GM18505 (cell line): ENCODE data around the gene GRAMD2A.

ENCODE experiments used
- ATAC-seq: cut with Tn5 transposase; IDR thresholded peaks from one replicate; pipeline ENCODE4 v1.9.1; 2021; ENCODE audit not compliant: unreplicated experiment
- POLR2A ChIP-seq: IDR thresholded peaks from 4 replicates; pipeline ENCODE4 v1.6.1; 2011; ENCODE audit warnings: borderline replicate concordance; ENCODE audit not compliant: insufficient read depth, insufficient read length; ENCODE audit errors: extremely low read depth

GRAMD2A gene

DNA sequence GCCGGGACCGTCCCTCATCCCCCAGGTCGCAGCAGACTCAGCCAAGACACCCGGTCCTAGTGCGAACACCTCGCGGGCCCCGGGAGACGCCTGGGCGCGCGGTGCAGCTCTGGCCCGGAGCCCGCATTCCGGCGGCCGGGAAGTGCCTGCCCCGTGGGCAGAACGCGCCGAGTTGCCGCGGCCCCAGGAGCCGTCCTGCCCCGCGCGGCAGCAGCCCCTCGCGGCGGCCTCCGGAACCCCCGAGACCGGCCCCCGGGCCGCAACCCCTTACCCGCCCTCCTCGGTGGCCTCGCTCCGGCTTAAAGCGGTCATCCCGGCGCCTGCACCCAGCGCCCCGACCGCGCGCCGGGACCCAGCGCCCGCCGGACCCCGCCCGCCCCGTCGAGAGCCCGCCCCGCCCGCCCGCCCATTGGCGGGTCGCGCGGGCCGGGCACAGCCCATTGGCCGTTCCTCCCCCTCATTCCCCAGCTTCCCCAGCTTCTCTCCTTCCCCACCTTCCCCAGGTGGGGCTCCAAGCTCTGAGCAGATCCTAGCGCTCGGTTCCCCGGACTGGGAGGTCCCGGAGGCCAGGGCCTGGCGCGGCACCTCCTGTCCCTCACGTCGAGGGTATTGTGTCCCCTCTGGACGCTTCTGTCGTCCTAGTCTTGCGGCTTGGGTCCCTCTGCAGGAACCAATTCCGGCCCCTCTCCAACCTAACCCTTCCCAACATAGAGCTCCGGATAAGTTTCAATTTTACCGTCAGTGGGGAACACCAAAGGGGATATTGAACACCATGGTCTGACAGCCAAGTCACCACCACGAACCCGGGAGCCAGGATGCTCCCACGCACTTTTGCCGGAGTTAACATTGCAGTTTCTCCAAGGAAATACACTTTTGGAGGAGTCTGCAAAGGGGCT is at the start of gene GRAMD2A:
Gene GRAMD2A (minus strand): TSS at position 328 of the 896 bp plus-strand sequence.
- no peak for TF ChIP-seq POLR2A

DNA sequence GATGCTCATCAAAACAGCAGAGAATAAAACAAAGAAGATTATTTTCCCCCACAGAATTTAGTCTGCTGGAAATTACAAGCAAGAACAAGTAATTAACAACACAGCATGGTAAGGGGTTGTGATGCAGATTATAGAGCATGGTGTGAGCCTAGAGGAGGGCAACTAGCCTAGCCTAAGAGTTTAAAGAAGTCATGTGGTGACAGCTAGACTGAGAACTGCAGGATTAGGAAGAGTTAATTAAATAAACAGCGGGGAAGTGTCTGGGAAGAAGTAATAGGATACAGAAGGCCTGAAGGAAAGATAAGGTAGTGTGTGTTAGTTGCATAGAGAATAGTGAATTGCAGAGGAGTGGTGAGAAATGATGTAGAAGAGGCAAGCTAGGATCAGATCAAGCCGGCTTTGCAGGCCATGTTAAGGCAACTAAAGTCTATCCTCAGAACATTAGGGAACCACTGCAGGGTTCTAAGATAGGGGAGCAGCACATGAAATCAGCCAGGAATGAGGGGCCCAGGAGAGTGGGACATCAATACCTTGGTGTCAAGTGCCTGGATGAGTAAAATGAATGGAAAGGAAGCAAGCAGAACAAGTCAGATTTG is 45.3 kb upstream of the GRAMD2A start:
- no peak for ATAC-seq
- TF ChIP-seq POLR2A = no peak

More for the DNA sequence above, at the start of gene GRAMD2A:
- ATAC-seq = peak; percentile 37

DNA sequence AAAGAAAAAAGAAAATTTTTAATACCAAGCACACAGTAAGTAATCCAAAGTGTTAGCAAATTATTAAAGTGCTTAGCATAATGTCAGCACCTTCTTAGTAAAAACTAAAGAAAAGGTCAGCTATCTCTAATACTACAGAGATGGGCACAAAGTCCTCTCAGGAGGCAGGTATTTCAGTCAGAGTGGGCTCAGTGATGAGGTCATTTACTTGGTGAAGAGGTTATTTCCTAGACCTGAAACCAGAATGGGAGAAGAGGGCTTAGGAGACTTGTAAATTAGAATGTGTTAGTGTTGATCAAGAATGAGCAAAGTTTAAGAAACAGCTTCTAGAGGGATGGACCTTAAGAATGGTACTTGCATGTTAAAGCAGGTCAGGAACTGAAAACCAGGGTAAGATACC is 42.1 kb upstream of the GRAMD2A start:
- no peak for ATAC-seq
- TF ChIP-seq POLR2A = no peak

DNA sequence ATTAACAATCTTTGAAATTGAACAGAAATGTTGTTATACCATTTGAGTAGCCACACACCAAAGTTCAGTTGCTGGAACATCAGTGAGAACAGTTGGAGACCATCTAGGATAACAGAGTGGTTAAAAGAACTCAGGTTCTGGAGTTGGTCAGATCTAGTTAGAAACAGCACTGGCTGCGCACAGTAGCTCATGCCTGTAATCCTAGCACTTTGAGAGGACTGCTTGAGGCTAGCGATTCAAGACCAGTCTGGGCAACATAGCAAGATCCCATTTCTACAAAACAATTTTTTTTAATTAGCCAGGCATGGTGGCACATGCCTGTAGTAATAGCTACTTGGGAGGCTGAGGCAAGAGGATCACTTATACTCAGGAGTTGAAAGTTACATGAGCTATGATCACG is 41.0 kb upstream of the GRAMD2A start:
- ATAC-seq = no peak
- TF ChIP-seq POLR2A = no peak

DNA sequence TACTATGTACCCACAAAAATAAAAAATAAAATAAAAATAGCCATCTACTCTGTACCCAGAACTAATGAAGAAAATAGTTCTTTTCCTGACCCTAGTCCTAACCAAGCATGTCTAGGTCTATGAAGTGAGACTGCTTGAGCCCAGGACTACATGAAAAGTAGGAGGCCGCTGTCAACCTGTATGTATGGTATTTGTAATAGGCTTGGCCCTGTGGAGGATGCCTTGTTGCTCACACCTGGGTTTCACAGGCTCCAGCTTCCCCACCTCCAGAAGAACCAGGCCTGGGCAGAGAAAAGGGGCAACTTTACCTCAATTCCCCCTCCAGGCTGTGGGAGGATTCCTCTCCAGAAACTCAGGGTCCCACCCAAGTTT is 40.3 kb upstream of the GRAMD2A start:
- no peak for TF ChIP-seq POLR2A
- no peak for ATAC-seq

DNA sequence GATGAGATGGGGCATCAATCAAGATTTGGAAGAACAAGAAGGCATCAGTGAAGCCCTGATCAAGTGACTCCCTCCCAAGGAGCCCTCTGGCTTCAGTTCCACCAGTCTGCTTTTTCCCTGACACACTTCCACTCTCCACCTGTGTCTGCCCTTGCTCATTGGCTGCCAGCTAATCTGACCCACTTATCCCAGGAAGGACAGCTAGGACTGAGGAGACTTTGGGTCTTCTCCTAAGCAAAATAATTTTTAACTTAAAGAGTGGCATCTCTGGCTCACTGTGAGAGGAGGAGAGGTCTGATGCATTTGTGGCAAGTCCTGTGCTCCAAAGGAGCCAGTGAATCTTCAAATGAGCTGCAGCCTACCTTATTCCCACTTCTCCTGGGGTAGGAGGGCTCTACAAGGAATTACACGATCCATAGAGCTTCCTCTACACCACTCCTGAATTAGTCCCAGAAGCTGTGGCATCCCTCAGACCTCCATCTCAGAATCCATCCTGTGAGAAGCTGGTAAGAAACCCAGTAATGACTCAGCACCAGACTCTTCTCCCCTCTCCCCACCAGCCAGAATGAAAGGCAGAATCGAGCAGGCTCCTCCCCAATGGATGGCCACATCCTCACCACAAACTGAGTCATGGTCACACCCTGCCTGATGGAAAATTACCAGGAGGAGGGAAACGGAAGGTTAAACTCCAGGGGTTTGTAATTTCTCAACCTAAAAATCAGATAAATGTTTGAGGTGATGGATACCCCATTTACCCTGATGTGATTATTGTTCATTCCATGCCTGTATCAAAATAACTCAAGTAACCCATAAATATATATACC is 39.7 kb upstream of the GRAMD2A start:
- TF ChIP-seq POLR2A = peak; percentile 15
- no peak for ATAC-seq

DNA sequence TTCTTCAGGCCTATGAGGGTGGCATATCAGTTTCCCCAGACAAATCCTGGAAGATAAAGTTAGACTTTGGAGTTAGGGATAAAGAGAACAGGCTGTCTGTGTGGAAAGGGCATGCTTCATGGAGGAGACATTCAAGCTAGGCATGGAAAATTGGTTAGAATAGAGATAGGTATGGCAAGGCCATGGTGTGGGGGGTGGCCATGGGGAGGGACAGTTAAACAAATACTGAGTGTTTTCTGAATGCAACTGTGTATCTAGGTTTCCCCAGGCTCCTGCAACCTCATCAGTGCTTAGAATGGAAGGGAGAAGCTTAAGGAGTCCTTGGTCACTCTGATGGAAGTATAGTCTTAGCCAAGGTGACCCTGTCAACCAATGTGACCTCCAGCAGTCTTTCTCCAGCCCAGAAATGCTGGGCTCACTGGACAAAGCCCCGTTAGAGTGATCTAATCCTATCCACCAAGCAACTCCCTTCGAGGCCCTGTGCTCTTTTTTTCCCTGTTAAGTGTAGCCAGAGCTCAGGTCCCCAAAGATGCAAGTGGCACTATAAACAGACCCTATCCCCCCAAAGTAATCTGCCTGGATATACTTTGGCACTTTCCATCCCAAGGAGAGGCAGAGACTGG is 38.9 kb upstream of the GRAMD2A start:
- ATAC-seq = no peak
- TF ChIP-seq POLR2A = no peak

DNA sequence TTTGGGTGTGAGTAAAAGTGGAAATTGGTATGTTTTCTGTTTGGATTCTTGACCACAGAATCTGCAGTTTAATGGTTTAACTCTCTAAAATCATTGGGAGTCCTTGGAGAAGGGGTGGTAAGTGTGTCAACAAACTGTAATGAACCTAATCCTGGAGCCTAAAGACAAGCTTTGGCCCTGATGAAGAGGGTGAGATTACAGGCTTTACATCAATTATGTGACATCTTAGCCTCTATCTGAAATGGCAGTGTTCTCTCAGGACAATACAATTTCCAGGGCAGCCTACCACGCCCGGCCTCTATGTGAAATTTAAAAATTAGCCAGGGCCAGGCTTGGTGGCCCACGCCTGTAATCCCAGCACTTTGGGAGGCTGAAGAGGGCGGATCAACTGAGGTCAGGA is 37.7 kb upstream of the GRAMD2A start:
- no peak for TF ChIP-seq POLR2A
- no peak for ATAC-seq

DNA sequence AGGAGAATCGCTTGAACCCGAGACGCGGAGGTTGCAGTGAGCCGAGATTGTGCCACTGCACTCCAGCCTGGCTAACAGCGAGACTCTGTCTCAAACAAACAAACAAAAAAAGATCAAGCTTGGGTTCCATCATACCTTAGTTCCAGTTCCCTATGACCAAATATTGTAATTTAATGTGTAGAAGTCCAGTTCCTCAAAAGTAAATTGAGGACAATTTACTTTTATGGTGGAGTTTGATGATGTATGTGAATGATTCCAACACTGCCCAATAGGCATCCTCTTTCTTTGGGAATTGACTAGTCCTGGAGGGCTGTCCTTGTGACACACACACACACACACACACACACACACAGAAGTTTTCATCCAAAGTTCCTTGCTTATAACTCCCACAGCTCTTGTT is 36.2 kb upstream of the GRAMD2A start:
- ATAC-seq = no peak
- TF ChIP-seq POLR2A = no peak

DNA sequence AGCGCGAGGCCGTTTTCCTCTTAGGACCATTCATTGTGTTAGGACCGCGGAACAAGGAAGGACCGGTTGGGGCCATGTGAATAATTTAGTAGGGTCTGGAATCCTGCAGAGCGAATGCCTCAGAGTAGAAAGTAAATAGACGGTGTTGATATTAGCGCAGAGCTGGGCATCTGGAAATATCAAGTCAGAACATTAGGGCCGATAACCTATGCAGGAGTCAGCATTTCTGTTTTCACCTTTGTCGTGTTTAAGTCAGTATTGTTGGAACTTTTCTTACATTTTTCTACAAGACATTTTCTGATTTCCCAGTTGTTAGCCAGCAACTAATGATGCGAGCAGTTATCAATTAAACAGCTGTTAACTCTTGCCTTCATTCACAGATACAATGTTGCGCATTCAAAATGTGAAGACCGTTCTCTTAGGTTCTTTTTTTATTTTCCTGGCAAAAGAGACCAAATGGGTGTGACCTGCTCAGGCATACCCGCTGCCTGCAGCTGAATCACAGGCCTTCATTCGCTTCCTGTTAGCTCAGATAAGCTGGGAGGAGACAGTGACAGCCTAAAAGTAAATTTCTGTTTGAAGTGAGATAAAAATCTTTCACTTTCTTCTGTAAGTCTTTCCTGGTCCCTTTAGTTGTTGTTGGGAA is 34.4 kb upstream of the GRAMD2A start:
- no peak for TF ChIP-seq POLR2A
- ATAC-seq = no peak

DNA sequence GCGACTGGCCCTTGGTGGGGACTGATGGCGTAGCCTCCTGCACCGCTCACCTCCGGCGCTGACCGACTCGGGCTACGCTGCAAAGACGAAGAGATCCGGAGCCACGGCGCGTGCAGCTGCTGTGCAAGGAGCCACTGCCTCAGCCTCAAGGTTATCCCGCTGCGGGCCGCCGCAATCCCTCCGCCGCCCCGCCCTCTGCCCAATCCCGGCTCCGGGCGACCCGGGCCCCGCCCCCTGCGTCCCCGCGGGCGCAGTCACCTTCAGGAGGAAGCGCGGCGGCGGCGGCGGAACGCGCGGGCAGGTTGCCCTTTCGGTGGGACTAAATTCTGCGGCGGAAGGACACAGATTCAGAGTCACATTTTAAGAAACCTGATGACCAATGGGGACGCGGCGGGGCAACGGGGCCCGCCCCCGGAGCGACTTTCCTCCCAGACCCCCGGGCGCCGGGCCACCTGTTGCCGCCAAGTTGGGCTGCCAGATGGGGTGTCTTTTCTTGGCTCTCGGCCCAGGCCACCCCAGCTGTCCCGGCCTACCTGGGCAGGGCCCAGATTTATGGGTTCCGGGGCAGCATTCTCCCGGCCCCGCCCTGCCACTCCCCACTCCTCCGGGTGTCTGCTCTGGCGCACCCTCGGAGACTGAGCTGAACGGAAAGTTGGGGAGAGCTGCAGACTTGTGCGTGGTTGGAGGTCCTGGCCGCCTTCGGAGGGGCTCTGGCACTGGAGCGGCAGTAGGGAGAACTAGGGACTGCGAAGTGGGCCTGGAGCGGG is 33.7 kb upstream of the GRAMD2A start, which contains the start of gene PKM:
Gene PKM (minus strand): TSS at position 125 of the 767 bp plus-strand sequence. CDS start 12,093 bp downstream, outside the sequence.
- TF ChIP-seq POLR2A = peak; percentile 100
- peak; percentile 45 for ATAC-seq
